ENCODE results near the gene CRYBG1. TPM values are rescaled to one million over a fixed set of nuclear protein-coding genes. Genes with fewer than 3 reads are reported as not detected.

CRYBG1 gene
- total RNA-seq, 1 donor from 2014 or later = 0.06 TPM

DNA sequence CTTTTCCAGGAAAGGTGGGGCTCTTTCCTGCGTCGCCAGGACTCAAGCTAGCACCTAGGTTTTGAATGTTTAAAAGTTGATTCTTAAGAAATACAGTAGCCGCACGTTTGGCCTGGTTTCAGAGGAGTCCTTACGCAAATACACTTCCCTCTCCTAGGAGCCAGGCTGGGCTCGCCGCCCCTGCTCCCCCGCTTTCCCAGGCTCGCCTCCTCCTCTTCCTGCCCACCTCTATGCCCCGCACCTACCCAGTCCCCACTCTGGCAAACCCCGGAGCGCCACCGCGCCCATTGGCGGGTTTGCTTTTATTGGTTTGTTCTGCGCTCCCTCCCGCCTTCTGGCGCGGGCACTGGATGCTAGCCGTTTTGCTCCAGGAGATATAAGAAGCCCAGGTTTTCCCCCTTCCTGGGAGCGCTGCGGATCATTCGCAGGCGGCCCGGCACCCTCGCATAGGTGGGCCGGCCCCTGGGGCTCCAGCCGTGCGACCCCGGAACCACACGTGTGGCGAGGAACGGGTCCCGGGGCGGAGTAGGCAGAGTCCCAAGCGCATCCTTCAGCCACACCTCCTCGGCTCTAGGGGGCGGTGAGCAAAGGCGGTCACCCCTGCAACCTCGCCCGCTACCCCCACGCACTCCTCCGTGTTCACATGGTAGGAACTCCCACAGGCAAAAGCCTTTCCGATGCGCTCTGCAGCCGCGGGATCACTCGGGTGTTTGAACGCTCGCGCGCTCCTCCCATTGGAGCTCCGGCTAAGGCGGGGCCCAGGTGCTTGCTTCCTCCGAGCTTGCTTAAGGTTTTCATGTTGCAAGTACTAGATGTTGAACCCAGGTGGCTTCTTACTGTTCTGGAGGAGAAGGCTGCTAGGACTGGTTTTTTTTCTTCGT lies 149.8 kb downstream of the CRYBG1 start:
- Histone ChIP-seq H3K36me3 (no peaks in the 10 kb centered on the region), H3K27ac (no peak overlapping the region), H3K9me3 (ENCODE audit: low read depth) (no peaks in the 10 kb centered on the region), H3K4me3 (peak overlapping the region; percentile 62), H3K4me1 (peaks cover 10% of the 10 kb centered on the region), H3K4me2 (peak overlapping the region; percentile 97), H3F3A (ENCODE audit: low read depth) (peaks cover 9% of the 10 kb centered on the region), H3K27me3 (peaks cover 92% of the 10 kb centered on the region), H4K20me1 (ENCODE audit: low read depth) (peaks cover 9% of the 10 kb centered on the region), H3K9ac (no peak overlapping the region), H2AFZ (replicated peaks) (peak overlapping the region; percentile 87), H3K79me2 (ENCODE audit: low read depth) (no peaks in the 10 kb centered on the region)
- no peaks in the 10 kb centered on the region for H3K36me3 Mint-ChIP-seq
- TF ChIP-seq, protein P1, sequence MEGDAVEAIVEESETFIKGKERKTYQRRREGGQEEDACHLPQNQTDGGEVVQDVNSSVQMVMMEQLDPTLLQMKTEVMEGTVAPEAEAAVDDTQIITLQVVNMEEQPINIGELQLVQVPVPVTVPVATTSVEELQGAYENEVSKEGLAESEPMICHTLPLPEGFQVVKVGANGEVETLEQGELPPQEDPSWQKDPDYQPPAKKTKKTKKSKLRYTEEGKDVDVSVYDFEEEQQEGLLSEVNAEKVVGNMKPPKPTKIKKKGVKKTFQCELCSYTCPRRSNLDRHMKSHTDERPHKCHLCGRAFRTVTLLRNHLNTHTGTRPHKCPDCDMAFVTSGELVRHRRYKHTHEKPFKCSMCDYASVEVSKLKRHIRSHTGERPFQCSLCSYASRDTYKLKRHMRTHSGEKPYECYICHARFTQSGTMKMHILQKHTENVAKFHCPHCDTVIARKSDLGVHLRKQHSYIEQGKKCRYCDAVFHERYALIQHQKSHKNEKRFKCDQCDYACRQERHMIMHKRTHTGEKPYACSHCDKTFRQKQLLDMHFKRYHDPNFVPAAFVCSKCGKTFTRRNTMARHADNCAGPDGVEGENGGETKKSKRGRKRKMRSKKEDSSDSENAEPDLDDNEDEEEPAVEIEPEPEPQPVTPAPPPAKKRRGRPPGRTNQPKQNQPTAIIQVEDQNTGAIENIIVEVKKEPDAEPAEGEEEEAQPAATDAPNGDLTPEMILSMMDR (IDR thresholded peaks at IDR 0.05) = peak; percentile 33
- TF ChIP-seq EZH2 (IDR thresholded peaks at IDR 0.05) (peak; percentile 82), EZH2phosphoT487 (IDR thresholded peaks at IDR 0.05) (peak; percentile 57)
- peaks cover 70% of the 10 kb centered on the region for H3K27me3 Mint-ChIP-seq (ENCODE audit: insufficient read depth, low read depth)
- H3K4me1 Mint-ChIP-seq = peaks cover 21% of the 10 kb centered on the region
- H3K27ac Mint-ChIP-seq = no peak overlapping the region
- H3K4me3 Mint-ChIP-seq = peak overlapping the region; percentile 88
- peaks cover 5% of the 10 kb centered on the region for H3K9me3 Mint-ChIP-seq
- DNase-seq (ENCODE audit: low spot score) = peak; percentile 69

DNA sequence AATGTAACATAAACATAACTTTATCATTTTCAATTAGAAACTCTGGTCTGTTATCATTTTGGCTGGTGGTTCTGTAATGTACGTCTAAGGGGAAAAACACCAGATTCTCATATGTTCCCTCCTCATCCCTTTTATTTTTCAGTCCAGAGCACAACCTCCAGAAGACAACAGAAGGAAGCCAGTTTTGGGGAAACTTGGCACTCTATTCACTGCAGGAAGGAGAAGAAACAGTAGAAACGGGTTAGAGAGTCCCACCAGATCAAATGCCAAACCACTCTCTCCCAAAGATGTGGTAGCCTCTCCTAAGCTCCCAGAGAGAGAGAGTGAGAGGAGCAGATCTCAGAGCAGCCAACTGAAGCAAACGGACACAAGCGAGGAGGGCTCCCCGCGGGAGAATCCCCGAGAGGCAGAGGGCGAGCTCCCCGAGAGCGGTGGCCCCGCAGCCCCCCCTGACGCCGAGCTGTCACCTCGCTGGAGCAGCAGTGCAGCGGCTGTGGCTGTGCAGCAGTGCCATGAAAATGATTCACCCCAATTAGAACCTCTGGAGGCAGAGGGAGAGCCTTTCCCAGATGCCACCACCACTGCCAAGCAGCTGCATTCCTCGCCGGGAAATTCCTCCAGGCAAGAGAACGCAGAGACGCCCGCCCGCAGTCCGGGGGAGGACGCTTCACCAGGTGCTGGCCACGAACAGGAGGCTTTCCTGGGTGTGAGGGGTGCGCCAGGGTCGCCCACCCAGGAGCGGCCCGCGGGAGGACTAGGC lies 151.0 kb downstream of the CRYBG1 start:
- Mint-ChIP-seq H3K27ac (no peak overlapping the region), H3K27me3 (ENCODE audit: insufficient read depth, low read depth) (peaks cover 76% of the 10 kb centered on the region), H3K9me3 (peaks cover 5% of the 10 kb centered on the region), H3K4me3 (peak overlapping the region; percentile 60), H3K4me1 (peaks cover 21% of the 10 kb centered on the region), H3K36me3 (no peaks in the 10 kb centered on the region)
- H3K27me3 ChIP-seq = peaks cover 89% of the 10 kb centered on the region
- H3K9me3 ChIP-seq (ENCODE audit: low read depth) = no peaks in the 10 kb centered on the region
- peak overlapping the region; percentile 44 for H3K4me3 ChIP-seq
- no peaks in the 10 kb centered on the region for H3K36me3 ChIP-seq
- H4K20me1 ChIP-seq (ENCODE audit: low read depth) = peaks cover 9% of the 10 kb centered on the region
- DNase-seq (ENCODE audit: low spot score) = peak; percentile 63
- H3K4me2 ChIP-seq = peak overlapping the region; percentile 78
- peak overlapping the region; percentile 86 for H2AFZ ChIP-seq (replicated peaks)
- peaks cover 9% of the 10 kb centered on the region for H3F3A ChIP-seq (ENCODE audit: low read depth)
- TF ChIP-seq EZH2 (IDR thresholded peaks at IDR 0.05) (no peak), EZH2phosphoT487 (IDR thresholded peaks at IDR 0.05) (no peak)
- TF ChIP-seq, protein P1 (IDR thresholded peaks at IDR 0.05) = no peak
- H3K27ac ChIP-seq = no peak overlapping the region
- no peaks in the 10 kb centered on the region for H3K79me2 ChIP-seq (ENCODE audit: low read depth)
- H3K9ac ChIP-seq = no peak overlapping the region
- H3K4me1 ChIP-seq = peaks cover 10% of the 10 kb centered on the region

DNA sequence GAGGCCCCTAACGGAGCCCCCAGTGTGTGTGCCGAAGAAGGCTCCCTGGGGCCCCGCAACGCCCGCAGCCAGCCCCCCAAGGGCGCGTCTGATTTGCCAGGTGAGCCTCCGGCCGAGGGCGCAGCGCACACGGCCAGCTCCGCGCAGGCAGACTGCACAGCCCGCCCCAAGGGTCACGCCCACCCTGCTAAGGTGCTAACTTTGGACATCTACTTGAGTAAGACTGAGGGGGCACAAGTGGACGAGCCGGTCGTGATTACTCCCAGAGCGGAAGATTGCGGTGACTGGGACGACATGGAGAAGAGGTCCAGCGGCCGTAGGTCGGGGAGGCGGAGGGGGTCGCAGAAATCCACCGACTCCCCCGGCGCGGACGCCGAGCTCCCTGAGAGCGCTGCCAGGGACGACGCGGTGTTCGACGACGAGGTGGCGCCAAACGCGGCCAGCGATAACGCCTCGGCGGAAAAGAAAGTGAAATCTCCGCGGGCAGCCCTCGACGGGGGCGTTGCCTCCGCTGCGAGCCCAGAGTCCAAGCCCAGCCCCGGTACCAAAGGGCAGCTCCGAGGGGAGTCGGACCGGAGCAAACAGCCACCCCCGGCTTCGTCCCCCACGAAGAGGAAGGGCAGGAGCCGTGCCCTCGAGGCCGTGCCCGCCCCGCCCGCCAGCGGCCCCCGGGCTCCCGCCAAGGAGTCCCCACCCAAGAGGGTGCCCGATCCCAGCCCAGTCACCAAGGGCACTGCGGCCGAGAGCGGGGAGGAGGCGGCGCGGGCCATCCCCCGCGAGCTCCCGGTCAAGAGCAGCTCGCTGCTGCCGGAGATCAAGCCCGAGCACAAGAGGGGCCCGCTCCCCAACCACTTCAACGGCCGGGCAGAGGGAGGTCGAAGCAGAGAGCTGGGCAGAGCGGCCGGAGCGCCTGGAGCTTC lies 151.8 kb downstream of the CRYBG1 start:
- peak overlapping the region; percentile 86 for H2AFZ ChIP-seq (replicated peaks)
- no peak overlapping the region for H3K9ac ChIP-seq
- Mint-ChIP-seq H3K9me3 (peaks cover 5% of the 10 kb centered on the region), H3K4me1 (peaks cover 21% of the 10 kb centered on the region), H3K27ac (no peak overlapping the region), H3K27me3 (ENCODE audit: insufficient read depth, low read depth) (peaks cover 74% of the 10 kb centered on the region), H3K36me3 (no peaks in the 10 kb centered on the region), H3K4me3 (peak overlapping the region; percentile 77)
- peak overlapping the region; percentile 44 for H3K4me3 ChIP-seq
- H3K27ac ChIP-seq = no peak overlapping the region
- peaks cover 9% of the 10 kb centered on the region for H3F3A ChIP-seq (ENCODE audit: low read depth)
- TF ChIP-seq EZH2 (IDR thresholded peaks at IDR 0.05) = peak; percentile 98
- peak; percentile 95 for TF ChIP-seq EZH2phosphoT487 (IDR thresholded peaks at IDR 0.05)
- TF ChIP-seq, protein P1 (IDR thresholded peaks at IDR 0.05) = peak; percentile 27
- H4K20me1 ChIP-seq (ENCODE audit: low read depth) = peaks cover 9% of the 10 kb centered on the region
- peaks cover 82% of the 10 kb centered on the region for H3K27me3 ChIP-seq
- H3K4me2 ChIP-seq = peak overlapping the region; percentile 78
- no peaks in the 10 kb centered on the region for H3K79me2 ChIP-seq (ENCODE audit: low read depth)
- H3K9me3 ChIP-seq (ENCODE audit: low read depth) = no peaks in the 10 kb centered on the region
- DNase-seq (ENCODE audit: low spot score) = peak; percentile 73
- H3K4me1 ChIP-seq = peaks cover 10% of the 10 kb centered on the region
- no peaks in the 10 kb centered on the region for H3K36me3 ChIP-seq

Measured in neural progenitor cell (in vitro differentiated cells).